MCF 10A (cell line): ENCODE results near the gene UPK3A. TPM values are rescaled to one million over a fixed set of nuclear protein-coding genes. Genes with fewer than 3 reads are reported as not detected.

Experiments
- BruUV-seq: library from RNA; stranded (reverse); fragments of 400-500 nt; replicated peaks from 2 replicates; lab custom pipeline; 2021; lab: Mats Ljungman, UMichigan
- CTCF ChIA-PET: fragments of 300-600 bp; sonication (Branson Sonifier 250); formaldehyde crosslinking; extraction: SDS; loops from one replicate; lab custom pipeline; 2021; ENCODE audit warnings: antibody characterized with exemption, inconsistent platforms; lab: Yijun Ruan, JAX
- POLR2A ChIA-PET: fragments of 300-600, 350-650 bp; sonication (Branson Sonifier 250); formaldehyde crosslinking; extraction: SDS; loops from one replicate; lab custom pipeline; 2020; ENCODE audit warnings: antibody characterized with exemption, inconsistent platforms; lab: Yijun Ruan, JAX
- DNase-seq: peaks from one replicate; pipeline ENCODE4 v3.0.0-alpha.2; 2018; ENCODE audit not compliant: unreplicated experiment
- H3K27ac Mint-ChIP-seq: one replicate; pipeline ENCODE4 v1.8.0; 2022; ENCODE audit warnings: mild to moderate bottlenecking, low read depth, mixed read lengths; ENCODE audit not compliant: unreplicated experiment
- H3K27me3 Mint-ChIP-seq: one replicate; pipeline ENCODE4 v1.8.0; 2022; ENCODE audit warnings: mixed read lengths; ENCODE audit not compliant: insufficient read depth, unreplicated experiment
- H3K36me3 Mint-ChIP-seq: one replicate; pipeline ENCODE4 v1.8.0; 2022; ENCODE audit warnings: mild to moderate bottlenecking, moderate library complexity, mixed read lengths; ENCODE audit not compliant: insufficient read depth, unreplicated experiment
- H3K4me1 Mint-ChIP-seq: one replicate; pipeline ENCODE4 v1.8.0; 2022; ENCODE audit warnings: mixed read lengths; ENCODE audit not compliant: insufficient read depth, unreplicated experiment
- H3K4me3 Mint-ChIP-seq: one replicate; pipeline ENCODE4 v1.8.0; 2022; ENCODE audit warnings: mild to moderate bottlenecking, moderate library complexity, mixed read lengths; ENCODE audit not compliant: unreplicated experiment
- H3K9me3 Mint-ChIP-seq: one replicate; pipeline ENCODE4 v1.8.0; 2022; ENCODE audit warnings: mixed read lengths; ENCODE audit not compliant: unreplicated experiment
- intact Hi-C: fragments of 100-400 bp; cut with micrococcal nuclease; formaldehyde crosslinking; loops from 2 replicates; pipeline ENCODE4 v1.14.1; 2022
- total RNA-seq: library from RNA; stranded (reverse); gene quantifications from 2 replicates; pipeline ENCODE4 v1.2.3, GENCODE V29; 2022
- TF ChIP-seq, protein P1 (sequence below): fragments of 200-600 bp; IDR thresholded peaks from one replicate; pipeline ENCODE4 v1.8.0; 2022; ENCODE audit warnings: antibody characterized with exemption, mild to moderate bottlenecking; ENCODE audit not compliant: unreplicated experiment

The UPK3A gene
- total RNA-seq, 1 experiment from 2014 or later, result not detected

- ChIA-PET CTCF (interaction anchor here (0.6 to 0.7 kb wide), 2 partner anchors 142 to 437 kb away, joined by 3 to 4 read pairs; no protein-coding TSS in a partner anchor), POLR2A (interaction anchor here (0.9 to 2.8 kb wide), 2 partner anchors 79 to 215 kb away, joined by 3 to 12 read pairs; no protein-coding TSS in a partner anchor)
- TF ChIP-seq, protein P1, sequence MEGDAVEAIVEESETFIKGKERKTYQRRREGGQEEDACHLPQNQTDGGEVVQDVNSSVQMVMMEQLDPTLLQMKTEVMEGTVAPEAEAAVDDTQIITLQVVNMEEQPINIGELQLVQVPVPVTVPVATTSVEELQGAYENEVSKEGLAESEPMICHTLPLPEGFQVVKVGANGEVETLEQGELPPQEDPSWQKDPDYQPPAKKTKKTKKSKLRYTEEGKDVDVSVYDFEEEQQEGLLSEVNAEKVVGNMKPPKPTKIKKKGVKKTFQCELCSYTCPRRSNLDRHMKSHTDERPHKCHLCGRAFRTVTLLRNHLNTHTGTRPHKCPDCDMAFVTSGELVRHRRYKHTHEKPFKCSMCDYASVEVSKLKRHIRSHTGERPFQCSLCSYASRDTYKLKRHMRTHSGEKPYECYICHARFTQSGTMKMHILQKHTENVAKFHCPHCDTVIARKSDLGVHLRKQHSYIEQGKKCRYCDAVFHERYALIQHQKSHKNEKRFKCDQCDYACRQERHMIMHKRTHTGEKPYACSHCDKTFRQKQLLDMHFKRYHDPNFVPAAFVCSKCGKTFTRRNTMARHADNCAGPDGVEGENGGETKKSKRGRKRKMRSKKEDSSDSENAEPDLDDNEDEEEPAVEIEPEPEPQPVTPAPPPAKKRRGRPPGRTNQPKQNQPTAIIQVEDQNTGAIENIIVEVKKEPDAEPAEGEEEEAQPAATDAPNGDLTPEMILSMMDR, result no peak
- Mint-ChIP-seq H3K27me3 (no peaks in the 10 kb centered on the region), H3K36me3 (no peaks in the 10 kb centered on the region), H3K27ac (peak overlapping the region; percentile 95), H3K9me3 (no peaks in the 10 kb centered on the region), H3K4me1 (peaks cover 13% of the 10 kb centered on the region), H3K4me3 (no peak overlapping the region)
- DNase-seq, result no peak
- intact Hi-C loops, result loop anchor here (5.0 kb wide), 1 partner anchor 143 kb away; no protein-coding TSS in a partner anchor
- no TSS peak for BruUV-seq
Observed at GRCh38 chr22:45244916-45245315, 39.8 kb upstream of the UPK3A start.

DNA sequence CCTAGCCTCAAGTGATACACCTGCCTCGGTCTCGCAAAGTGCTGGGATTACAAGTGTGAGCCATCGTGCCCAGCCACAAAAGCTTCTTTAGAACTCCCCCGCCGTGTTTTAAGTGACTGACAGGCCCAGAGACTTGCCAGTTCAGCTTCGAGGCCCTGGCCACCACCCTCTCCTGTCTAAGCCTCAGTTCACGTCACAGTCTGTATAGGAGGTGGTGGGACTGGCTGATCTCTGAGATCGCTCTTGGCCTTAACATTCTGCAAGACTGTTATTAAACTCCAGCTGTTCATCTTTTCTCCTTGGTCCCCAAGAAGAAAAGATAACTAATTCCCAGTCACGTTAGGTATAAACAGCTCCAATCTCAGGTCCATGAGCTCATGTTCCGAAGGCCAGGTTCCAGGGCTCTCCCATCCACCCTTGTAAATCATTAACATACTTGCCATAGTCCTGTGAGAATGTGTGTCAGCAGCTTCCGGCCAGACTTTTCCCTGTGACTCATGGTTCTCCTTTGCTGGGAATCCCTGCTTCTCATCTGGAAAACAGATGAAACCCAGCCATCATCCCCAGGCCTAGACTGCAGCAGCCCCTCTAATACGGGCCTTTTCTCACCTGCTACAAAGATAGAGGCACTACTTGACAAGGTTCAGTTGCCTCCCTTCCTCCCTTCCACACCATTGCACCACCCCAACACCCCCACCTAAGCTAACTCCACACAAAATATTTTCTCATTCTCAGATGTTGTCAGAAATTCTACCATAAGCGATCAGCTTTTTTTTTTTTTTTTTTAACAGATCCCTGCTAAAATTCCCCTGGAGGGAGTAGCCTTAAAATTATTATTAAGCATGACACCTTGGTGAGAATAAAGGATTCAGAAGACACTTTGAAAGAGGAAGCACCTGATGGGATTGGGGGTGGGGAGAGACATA is 38.4 kb upstream of the UPK3A start:
- POLR2A ChIA-PET, result interaction anchor here (0.7 to 2.8 kb wide), 15 partner anchors 9 to 796 kb away, joined by 3 to 20 read pairs (median 4); partner anchors contain the start of gene NUP50
- H3K9me3 Mint-ChIP-seq, result no peaks in the 10 kb centered on the region
- TF ChIP-seq, protein P1, result no peak
- H3K27ac Mint-ChIP-seq, result peak overlapping the region; percentile 95
- H3K4me1 Mint-ChIP-seq, result peaks cover 13% of the 10 kb centered on the region
- TSS peak; percentile 70 for BruUV-seq
- no peaks in the 10 kb centered on the region for H3K27me3 Mint-ChIP-seq
- no peaks in the 10 kb centered on the region for H3K36me3 Mint-ChIP-seq
- CTCF ChIA-PET, result interaction anchor here (0.6 to 0.9 kb wide), 7 partner anchors 83 to 782 kb away, joined by 3 to 4 read pairs (median 3); partner anchors contain the start of gene NUP50
- intact Hi-C loops, result loop anchor here (2.0 to 5.0 kb wide), 3 partner anchors 38 to 144 kb away; partner anchors contain the start of gene NUP50
- DNase-seq, result peak; percentile 96
- peak overlapping the region; percentile 40 for H3K4me3 Mint-ChIP-seq

DNA sequence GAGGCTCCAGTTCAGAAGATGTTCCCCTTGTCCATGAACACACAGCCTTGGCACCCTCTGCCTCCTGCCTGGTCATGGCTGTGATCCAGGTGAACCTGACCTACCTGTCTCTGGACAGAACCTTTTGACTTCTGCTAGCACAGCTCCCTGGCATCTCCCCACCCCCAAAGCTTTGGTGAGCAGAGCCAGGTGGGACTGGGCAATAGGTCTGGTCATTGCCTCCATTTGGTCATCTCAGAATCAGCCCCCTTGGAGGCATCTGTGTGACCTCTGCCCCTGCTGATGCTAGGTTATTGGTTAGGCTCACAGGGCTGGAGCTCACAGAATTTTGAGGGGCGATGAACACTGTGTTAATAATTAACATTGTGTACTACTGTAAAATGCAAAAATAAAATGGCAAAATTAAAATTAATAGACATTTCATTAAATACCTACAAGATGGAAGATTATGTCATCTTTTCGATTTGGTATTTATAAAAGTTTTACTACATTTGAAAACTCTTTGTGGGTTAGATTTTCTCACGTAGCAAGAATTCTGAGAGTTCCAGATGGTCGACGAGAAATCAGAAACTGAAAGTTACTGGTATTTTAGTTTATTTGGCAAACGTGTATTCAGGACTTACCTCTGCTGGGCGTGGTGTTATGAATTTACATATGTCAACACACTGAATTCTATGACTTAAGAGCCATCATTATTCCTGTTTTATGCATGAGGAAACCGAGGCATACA is 35.8 kb upstream of the UPK3A start:
- TF ChIP-seq, protein P1, result no peak
- ChIA-PET POLR2A (interaction anchor here (0.6 kb wide), 1 partner anchor 134 kb away, joined by 3 read pairs; no protein-coding TSS in a partner anchor), CTCF (interaction anchor here (1.3 kb wide), 1 partner anchor 757 kb away, joined by 3 read pairs; no protein-coding TSS in a partner anchor)
- Mint-ChIP-seq H3K27ac (peak overlapping the region; percentile 31), H3K36me3 (no peaks in the 10 kb centered on the region), H3K27me3 (no peaks in the 10 kb centered on the region), H3K4me1 (peaks cover 13% of the 10 kb centered on the region), H3K4me3 (no peak overlapping the region), H3K9me3 (no peaks in the 10 kb centered on the region)
- intact Hi-C loops, result loop anchor here (5.0 kb wide), 1 partner anchor 147 kb away; no protein-coding TSS in a partner anchor
- BruUV-seq, result no TSS peak
- DNase-seq, result no peak
